Measurements from ENCODE around the gene DEAF1.
A peak's percentile ranks its signal among the peaks of the same experiment; 100 is the strongest.
"Not testable (repeated sequence)": the region's sequence is repeated elsewhere in the genome, so short reads cannot be mapped to it uniquely, and the experiment has no call there.

The DEAF1 gene

DNA sequence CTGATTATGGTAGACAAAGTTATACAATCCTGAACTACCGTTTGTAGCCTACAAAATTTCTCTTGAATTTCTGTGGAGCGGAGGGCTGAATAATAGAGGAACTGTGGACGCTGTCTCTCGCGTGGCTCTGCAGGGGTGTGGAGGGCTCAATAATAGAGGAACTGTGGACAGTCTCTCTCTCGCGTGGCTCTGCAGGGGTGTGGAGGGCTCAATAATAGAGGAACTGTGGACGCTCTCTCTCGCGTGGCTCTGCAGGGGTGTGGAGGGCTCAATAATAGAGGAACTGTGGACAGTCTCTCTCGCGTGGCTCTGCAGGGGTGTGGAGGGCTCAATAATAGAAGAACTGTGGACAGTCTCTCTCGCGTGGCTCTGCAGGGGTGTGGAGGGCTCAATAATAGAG, 41.9 kb downstream of the DEAF1 start:
- H3K4me3 ChIP-seq (ENCODE audit: low read depth, low read length) = not testable (repeated sequence)

DNA sequence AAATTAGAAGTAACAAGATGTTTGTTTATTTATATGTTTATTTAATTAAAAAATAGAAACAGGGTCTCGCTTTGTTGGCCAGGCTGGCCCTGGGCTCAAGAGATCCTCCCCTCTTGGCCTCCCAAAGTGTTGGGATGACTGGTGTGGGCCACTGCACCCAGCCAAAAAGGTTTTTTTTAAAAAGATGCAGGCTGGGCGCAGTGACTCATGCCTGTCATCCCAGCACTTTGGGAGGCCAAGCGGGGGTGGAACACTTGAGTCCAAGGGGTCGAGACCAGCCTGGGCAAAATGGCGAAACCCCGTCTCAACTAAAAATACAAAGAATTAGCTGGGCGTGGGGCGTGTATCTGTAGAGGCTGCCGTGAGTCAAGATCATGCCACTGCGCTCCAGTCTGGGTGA, 44.5 kb downstream of the DEAF1 start:
- no peak overlapping the region for H3K4me3 ChIP-seq (ENCODE audit: low read depth, low read length)

DNA sequence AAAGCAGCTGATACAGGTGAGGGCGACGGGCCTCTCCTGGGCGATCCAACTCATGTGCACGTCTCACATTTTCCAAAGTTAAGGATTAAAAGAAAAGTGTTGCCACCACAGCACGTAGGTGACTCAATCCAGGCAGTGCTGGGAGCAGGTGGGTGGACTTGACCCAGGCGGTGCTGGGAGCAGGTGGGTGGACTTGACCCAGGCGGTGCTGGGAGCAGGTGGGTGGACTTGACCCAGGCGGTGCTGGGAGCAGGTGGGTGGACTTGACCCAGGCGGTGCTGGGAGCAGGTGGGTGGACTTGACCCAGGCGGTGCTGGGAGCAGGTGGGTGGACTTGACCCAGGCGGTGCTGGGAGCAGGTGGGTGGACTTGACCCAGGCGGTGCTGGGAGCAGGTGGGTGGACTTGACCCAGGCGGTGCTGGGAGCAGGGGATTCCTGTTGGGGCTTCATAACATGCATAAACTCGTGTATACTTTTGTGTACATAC, 47.3 kb downstream of the DEAF1 start:
- not testable (repeated sequence) for H3K4me3 ChIP-seq (ENCODE audit: low read depth, low read length)

DNA sequence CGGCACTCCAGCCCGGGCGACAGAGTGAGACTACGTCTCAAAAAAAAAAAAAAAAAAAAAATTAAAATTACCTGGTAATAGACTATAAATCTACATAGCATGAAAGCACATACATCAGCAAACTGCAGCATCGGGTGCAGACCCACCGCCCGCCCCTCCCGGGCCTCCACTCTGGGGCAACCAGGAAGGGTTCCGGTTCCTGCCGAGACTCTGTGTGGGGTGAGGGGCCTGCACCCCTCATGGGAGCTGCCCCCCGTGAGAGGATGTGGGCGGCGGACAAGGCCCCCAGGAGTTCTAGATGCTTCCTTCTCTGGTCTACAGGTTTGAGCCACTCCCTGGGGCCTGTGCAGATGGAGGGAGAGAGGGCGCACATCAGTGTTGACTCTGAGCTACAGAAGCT, 48.8 kb downstream of the DEAF1 start:
- H3K4me3 ChIP-seq (ENCODE audit: low read depth, low read length) = no peak overlapping the region

DNA sequence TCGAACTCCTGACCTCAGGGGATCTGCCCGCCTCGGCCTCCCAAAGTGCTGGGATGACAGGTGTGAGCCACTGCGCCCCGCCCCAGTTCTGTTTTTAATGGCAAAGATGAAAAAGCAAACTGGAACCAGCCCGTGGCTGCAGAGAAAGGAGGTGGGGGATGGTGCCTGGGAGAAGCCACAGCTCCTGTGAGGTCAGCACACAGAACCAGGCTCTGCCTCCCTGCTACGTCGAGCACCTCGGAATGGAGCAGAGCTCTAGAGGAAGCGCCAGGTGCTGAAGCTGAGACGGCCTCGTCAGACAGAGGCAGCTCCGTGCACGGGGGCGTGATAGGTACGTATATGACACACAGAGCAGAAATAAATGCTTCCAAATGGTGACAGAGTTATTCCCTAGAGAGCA, 49.5 kb downstream of the DEAF1 start:
- no peak overlapping the region for H3K4me3 ChIP-seq (ENCODE audit: low read depth, low read length)

DNA sequence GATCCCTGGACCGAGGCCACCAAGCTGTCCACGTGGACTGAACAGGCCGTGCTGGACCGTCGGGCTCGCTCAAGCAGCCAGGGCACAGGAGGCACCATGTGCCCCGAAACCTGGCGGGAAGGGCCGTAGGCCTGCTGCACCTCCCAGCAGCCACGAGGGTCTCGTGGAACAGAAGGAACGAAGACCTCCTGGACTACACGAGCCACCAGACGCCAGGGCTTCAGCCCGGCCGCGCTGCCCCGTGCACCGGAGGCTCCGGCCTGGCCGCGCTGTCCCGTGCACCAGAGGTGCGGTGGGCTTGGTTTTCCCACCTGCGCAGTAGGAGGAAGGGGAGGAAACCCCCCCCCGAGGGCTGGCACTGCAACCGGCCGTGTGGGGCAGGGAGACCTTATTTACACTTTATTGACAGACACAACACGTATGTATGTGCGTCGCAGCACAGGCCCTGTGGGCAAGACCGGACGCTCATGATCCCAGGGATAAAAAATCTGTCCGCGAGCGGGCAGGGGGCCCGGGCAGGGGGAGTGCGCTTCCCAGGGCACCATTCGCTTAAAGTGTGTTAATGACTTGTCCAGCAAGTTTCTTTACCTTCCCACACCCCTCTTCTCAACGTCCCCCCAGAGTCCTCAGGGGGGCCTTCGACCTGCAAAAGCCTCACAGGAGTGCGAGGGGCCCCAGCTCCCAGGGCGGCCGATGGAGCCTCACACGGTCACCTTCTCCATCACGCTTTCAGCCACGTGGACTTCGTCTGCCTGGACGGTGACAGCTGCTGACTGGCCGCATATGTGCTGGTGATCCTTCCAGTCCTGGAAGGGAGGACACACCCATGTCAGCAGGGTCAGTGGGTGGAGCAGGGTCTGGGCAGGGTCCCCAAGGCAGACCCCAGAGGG, 50.9 kb downstream of the DEAF1 start:
- H3K4me3 ChIP-seq (ENCODE audit: low read depth, low read length) = no peak overlapping the region

DNA sequence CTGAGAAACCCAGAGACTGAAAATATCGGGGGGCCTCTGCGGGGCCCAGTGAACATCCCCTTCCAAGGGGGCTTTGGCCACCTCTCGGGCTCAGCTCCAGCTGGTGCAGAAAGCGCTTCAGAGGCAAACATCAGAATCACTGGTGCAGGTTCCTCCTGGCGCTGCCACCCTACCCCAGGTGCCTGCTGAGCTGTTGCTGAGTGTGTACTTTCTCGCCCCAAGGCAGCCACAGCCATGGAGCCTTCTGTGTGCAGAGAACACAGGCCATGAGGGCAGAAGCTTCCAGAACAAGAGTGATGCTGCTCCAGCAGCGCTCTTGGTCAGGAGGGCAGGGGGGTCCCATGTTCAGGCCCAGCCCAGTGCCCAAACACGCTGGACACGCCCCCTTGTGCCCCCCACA, 51.7 kb downstream of the DEAF1 start:
- H3K4me3 ChIP-seq (ENCODE audit: low read depth, low read length) = no peak overlapping the region

DNA sequence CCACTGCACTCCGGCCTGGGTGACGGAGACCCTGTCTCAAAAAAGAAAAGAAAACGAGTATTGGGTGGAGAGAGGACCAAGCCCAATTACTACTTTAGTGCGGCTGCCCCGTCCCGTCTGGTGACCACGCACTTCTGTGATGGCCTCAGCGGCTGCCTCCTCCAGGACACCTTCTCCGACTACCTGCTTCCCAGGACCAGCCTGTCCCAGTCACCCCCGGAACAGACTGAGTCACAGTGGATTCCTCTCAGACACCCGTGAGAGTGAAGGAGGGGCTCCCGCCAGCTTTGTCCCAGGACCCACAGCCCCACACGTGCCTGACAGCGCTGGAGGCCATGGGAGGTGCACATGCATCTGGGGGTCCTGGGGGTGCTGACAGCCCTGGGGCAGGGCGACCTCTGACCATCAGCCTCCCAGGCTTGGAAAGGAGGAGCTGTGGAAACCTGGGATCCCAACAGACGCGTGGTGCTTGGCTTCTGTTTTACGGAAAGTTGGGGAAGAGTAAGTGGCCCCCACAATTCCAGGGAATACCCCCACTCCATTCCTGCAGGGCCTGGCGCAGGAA, 53.1 kb downstream of the DEAF1 start:
- H3K4me3 ChIP-seq (ENCODE audit: low read depth, low read length) = no peak overlapping the region

DNA sequence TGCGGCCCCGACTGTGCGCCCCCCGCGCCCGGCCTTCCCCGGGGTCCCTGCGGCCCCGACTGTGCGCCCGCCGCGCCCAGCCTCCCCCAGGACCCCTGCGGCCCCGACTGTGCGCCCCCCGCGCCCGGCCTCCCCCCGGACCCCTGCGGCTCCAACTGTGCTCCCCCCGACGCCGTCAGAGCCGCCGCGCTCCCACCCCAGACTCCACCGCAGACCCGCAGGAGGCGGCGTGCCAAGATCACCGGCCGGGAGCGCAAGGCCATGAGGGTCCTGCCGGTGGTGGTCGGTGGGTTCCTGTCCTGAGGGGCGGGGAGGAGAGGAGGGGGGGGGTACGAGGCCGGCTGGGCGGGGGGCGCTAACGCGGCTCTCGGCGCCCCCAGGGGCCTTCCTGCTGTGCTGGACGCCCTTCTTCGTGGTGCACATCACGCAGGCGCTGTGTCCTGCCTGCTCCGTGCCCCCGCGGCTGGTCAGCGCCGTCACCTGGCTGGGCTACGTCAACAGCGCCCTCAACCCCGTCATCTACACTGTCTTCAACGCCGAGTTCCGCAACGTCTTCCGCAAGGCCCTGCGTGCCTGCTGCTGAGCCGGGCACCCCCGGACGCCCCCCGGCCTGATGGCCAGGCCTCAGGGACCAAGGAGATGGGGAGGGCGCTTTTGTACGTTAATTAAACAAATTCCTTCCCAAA, 54.9 kb downstream of the DEAF1 start:
- H3K4me3 ChIP-seq (ENCODE audit: low read depth, low read length) = peak overlapping the region; percentile 4

DNA sequence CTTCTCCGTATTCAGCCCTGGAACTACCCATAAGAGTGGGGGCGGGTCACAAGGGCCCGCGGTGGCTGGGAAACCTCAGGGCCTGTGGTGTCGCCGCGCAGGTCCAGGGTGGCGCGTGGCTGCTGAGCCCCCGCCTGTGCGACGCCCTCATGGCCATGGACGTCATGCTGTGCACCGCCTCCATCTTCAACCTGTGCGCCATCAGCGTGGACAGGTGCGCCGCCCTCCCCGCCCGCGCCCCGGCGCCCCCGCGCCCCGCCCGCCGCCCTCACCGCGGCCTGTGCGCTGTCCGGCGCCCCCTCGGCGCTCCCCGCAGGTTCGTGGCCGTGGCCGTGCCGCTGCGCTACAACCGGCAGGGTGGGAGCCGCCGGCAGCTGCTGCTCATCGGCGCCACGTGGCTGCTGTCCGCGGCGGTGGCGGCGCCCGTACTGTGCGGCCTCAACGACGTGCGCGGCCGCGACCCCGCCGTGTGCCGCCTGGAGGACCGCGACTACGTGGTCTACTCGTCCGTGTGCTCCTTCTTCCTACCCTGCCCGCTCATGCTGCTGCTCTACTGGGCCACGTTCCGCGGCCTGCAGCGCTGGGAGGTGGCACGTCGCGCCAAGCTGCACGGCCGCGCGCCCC, 55.6 kb downstream of the DEAF1 start:
- H3K4me3 ChIP-seq (ENCODE audit: low read depth, low read length) = peak overlapping the region; percentile 27

DNA sequence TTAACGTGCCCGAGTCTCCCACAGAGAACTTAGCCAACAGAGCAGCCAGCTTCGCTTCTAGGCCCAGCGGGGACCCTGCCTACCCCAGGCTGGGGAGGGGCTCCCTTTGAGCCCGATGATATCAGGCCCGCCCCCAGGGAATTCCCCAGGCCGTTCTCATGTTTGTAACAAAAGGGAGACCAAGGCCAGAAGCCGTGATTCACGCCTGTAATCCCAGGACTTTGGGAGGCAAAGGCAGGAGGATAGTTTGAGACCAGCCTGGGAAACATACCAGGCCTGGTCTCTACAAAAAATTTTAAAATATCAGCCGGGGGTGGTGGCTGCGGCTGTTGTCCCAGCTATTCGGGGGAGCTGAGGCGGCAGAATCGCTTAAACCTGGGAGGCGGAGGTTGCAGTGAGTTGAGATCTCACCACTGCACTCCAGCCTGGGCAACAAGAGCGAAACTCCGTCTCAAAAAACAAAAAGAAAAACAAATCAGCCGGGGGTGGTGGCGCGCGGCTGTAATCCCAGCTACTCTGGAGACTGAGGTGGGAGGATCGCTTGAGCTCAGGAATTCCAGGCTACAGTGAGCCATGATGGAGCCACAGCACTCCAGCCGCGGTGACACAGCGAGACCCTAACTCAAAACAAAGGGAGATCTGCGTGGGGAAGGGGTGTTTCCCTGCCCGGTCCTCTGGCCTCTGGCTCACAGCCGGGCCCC, 56.2 kb downstream of the DEAF1 start:
- peak overlapping the region; percentile 13 for H3K4me3 ChIP-seq (ENCODE audit: low read depth, low read length)

DNA sequence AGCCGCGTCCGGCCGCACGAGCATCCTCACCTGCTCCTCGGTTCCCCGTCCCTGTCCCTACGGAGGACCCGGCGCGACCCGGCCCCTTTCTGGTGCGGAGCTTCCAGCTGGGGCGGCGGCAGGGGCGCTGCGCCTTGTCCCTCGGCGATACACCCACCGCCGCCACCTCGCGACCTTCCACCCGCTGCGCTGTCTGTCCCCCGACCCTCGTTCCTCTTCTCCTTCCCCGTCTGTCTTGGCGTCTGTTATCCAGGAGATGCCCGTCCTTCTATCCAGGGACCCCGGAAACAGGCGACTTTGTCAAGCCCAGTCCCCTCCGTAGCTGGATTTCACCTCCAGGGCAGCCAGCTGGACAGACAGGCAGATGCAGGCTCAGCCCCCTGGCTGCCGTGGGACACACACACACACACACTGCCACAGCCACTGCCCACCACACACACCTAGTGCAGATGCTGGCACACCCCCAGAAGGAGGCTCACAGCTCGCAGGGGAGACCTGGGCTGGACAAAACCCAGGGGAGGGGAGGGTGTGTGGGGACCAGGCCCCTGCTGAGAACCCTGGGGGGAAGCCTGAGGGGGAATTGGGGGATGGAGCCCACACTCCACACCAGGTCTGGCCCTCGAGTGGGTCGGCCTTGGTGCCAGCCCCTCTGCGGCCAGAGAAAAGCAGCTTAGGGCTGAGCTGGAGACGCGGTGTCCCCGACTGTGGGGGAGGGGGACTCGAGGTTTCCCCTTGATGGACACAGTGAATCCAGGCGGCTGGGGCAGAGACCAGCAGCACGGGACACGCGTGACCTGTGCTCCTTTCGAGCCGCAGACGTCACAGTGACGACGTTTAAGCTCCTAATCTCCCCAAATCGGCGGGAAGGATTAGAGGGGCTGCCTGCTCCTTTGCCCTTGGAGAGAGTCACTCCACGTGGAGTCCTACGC, 57.2 kb downstream of the DEAF1 start:
- peak overlapping the region; percentile 63 for H3K4me3 ChIP-seq (ENCODE audit: low read depth, low read length)

DNA sequence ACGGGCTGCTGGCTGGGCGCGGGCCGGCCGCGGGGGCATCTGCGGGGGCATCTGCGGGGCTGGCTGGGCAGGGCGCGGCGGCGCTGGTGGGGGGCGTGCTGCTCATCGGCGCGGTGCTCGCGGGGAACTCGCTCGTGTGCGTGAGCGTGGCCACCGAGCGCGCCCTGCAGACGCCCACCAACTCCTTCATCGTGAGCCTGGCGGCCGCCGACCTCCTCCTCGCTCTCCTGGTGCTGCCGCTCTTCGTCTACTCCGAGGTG, 57.8 kb downstream of the DEAF1 start:
- peak overlapping the region; percentile 63 for H3K4me3 ChIP-seq (ENCODE audit: low read depth, low read length)

DNA sequence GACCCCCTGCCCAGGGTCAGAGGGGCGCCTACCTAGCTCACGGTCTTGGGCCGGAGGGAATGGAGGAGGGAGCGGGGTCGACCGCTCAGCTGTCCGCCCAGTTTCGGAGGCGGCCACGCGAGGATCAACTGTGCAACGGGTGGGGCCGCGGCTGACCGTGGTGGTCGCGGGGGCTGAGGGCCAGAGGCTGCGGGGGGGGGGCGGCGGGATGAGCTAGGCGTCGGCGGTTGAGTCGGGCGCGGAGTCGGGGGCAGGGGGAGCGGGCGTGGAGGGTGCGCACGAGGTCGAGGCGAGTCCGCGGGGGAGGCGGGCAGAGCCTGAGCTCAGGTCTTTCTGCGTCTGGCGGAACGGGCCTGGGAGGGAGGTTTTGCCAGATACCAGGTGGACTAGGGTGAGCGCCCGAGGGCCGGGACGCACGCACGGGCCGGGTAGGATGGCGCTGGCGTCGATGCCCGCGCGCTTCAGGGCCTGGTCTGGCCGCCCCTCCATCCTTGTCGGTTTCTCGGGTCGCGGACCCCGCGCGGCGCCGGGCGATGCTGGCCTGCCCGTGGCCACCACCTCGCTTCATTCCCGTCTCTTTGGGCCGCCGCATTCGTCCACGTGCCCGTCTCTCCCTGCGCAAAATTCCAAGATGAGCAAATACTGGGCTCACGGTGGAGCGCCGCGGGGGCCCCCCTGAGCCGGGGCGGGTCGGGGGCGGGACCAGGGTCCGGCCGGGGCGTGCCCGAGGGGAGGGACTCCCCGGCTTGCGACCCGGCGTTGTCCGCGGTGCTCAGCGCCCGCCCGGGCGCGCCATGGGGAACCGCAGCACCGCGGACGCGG, 58.3 kb downstream of the DEAF1 start, which contains the start of gene DRD4:
TSS of gene DRD4 (plus strand) at position 759 of the 822 bp plus-strand sequence. CDS start at position 795, 36 bp downstream.
- H3K4me3 ChIP-seq (ENCODE audit: low read depth, low read length) = peak within 1 kb of the TSS; percentile 63

DNA sequence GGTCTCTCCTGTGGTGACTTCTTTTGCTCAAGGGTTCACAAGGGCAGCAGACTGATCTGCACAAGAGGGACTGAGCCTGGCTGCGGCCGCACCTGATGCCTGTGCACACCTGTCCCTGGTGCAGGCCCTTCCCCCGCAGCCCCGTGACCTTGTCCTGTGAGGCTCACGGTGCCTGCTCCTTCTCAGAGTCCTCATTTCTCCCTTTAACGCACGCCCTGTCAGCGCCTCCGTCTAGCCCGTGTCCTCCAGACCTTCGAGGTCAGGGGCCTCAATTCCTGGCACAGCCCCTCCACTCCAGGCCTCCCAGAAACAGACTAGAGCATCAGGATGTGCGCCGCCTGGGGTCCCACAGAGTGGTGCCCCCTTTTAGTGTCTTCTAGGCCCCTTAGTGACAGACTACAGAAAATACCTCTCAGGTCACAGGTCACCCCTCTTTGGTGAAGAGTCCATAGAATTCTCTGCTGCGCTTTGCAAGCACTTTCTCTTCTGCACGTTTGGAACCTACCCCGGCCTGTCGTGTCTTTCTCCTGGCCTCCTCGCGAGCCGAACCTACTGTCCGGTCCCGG, 59.0 kb downstream of the DEAF1 start:
- no peak overlapping the region for H3K4me3 ChIP-seq (ENCODE audit: low read depth, low read length)

DNA sequence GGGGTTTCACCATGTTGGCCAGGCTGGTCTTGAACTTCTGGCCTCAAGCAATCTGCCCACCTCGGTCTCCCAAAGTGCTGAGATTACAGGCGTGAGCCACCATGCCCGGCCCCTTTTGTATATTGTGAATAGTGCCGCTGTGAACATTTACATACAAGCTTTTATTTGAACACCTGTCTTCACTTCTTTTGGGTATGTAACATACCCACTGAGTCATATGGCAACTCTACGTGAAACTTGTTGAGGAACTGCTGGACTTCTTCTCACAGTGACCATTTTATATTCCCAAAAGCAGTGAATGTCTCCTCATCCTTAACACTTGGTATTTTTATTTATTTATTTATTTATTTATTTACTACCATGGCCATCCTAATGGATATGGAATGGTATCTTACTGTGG, 64.2 kb downstream of the DEAF1 start:
- H3K4me3 ChIP-seq (ENCODE audit: low read depth, low read length) = no peak overlapping the region

DNA sequence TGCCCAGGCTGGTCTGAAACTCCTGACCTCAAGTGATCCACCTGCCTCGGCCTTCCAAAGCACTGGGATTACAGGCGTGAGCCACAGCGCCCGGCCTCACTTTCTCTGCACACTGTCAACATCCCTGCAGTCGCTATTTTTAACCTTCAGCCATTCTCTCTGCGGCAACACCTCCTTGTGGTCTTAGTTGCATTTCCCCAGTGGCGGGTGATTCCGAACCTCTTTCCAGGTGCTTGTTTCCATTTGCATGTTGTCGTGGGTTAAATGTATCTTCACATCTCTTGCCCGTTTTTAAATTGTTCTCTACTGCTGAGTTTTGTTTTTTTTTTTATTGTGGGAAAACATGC, 65.8 kb downstream of the DEAF1 start:
- H3K4me3 ChIP-seq (ENCODE audit: low read depth, low read length) = no peak overlapping the region

DNA sequence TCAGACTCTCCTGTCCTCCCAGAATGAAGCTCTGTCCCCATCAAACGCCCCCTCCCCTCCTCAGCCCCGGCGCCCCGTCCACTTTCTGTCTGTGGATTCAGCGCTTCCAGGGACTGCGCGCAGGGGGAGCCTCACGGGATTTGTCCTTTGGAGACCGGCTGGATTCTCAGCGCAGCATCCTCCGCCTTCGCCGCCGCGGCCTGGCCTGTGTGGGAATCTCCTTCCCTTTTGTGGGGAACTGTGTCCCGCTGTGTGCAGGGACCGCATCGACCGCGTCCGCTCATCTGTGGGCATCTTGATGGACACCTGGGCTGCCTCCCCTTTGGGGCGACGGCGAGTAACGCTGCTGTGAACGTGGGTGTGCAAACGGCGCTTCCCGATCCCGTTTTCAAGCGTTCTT, 67.0 kb downstream of the DEAF1 start:
- no peak overlapping the region for H3K4me3 ChIP-seq (ENCODE audit: low read depth, low read length)

DNA sequence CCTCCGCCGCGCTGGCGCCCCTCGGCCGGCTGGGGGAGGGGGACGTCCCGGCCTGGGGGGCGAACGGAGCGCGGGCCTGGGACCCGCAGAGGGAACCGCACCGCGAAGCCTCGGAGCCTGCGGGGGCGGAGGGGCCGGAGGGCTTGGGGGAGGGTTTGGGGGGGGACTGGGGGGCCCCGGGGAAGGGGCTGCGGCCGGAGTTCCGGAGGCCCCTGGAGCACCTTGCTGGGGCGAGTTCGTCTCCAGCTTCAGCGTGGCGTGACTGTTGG, 67.8 kb downstream of the DEAF1 start:
- H3K4me3 ChIP-seq (ENCODE audit: low read depth, low read length) = no peak overlapping the region
